Measurements from ENCODE around the gene CDYL. TPM values are rescaled to one million over a fixed set of nuclear protein-coding genes. Genes with fewer than 3 reads are reported as not detected.

CDYL gene
- total and polyA plus RNA-seq, 7 donors, result 14.2 to 82.8 (median 37.9) TPM

- TF ChIP-seq, protein P1, sequence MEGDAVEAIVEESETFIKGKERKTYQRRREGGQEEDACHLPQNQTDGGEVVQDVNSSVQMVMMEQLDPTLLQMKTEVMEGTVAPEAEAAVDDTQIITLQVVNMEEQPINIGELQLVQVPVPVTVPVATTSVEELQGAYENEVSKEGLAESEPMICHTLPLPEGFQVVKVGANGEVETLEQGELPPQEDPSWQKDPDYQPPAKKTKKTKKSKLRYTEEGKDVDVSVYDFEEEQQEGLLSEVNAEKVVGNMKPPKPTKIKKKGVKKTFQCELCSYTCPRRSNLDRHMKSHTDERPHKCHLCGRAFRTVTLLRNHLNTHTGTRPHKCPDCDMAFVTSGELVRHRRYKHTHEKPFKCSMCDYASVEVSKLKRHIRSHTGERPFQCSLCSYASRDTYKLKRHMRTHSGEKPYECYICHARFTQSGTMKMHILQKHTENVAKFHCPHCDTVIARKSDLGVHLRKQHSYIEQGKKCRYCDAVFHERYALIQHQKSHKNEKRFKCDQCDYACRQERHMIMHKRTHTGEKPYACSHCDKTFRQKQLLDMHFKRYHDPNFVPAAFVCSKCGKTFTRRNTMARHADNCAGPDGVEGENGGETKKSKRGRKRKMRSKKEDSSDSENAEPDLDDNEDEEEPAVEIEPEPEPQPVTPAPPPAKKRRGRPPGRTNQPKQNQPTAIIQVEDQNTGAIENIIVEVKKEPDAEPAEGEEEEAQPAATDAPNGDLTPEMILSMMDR (IDR thresholded peaks at IDR 0.05), result no peak
- TF ChIP-seq POLR2AphosphoS5 (IDR thresholded peaks at IDR 0.05) (no peak), EP300 (IDR thresholded peaks at IDR 0.05) (no peak), POLR2A (IDR thresholded peaks at IDR 0.05) (no peak)
- no peak overlapping the region for H3K27ac ChIP-seq
- no peaks in the 10 kb centered on the region for H3K9me3 ChIP-seq
- no peak for DNase-seq
- peaks cover 0 to 33% (median 6%) of the 10 kb centered on the region in 4 donors for H3K4me1 ChIP-seq
- intact Hi-C loops (cut with DNase I), result no loop called here
- WGBS, 2 donors, result 89 to 92% methylated on average over 6 of the region's 6 CpGs
- H3K36me3 ChIP-seq, result no peaks in the 10 kb centered on the region
- H3K4me3 ChIP-seq, result no peak overlapping the region
- no peaks in the 10 kb centered on the region for H3K27me3 ChIP-seq
Measured at GRCh38 chr6:4788482-4788881, 12.3 kb downstream of the CDYL start.

DNA sequence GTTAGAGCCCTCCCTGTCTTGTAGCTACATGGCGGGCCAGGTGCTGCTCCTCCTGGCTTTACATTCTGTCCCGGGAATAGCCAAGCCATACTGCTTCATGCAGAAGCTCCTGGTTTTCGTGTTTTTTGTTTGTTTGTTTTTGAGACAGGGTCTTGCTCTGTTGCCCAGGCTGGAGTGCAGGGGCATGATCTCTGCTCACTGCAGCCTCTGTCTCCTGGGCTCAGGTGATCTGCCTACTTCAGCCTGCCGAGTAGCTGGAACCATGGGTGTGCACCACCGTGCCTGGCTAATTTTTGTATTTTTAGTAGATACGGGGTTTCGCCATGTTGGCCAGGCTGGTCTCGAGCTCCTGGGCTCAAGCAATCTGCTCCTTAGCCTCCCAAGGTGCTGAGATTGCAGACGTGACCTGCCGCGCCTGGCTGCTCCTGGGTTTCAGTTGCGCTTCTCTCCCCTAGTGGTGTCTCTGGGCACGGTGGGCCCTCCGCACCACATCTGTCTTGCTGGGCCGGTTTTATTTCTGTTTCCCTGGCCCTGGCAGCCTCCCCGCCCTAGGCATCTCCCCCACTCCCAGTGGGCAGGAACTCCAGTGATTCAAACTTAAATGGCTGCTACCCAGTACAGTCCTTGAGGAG lies 12.9 kb downstream of the CDYL start:
- intact Hi-C loops (cut with DNase I), result no loop called here
- TF ChIP-seq POLR2AphosphoS5 (IDR thresholded peaks at IDR 0.05) (no peak), EP300 (IDR thresholded peaks at IDR 0.05) (no peak), POLR2A (IDR thresholded peaks at IDR 0.05) (no peak)
- TF ChIP-seq, protein P1 (IDR thresholded peaks at IDR 0.05), result no peak

GRCh38 chr6:4790158-4790899 lies 14.1 kb downstream of the CDYL start:
- Histone ChIP-seq H3K4me1 (peaks cover 0 to 33% (median 11%) of the 10 kb centered on the region in 4 donors), H3K4me3 (no peak overlapping the region), H3K9me3 (no peaks in the 10 kb centered on the region), H3K27ac (no peak overlapping the region), H3K27me3 (no peaks in the 10 kb centered on the region), H3K36me3 (no peaks in the 10 kb centered on the region)
- TF ChIP-seq EP300 (IDR thresholded peaks at IDR 0.05) (no peak), POLR2AphosphoS5 (IDR thresholded peaks at IDR 0.05) (no peak), POLR2A (IDR thresholded peaks at IDR 0.05) (no peak)
- TF ChIP-seq, protein P1 (IDR thresholded peaks at IDR 0.05), result no peak
- intact Hi-C loops (cut with DNase I), result no loop called here
- 75 to 83% methylated on average over 5 of the region's 5 CpGs for WGBS, 2 donors
- no peak for DNase-seq

More for the DNA sequence above, 12.9 kb downstream of the CDYL start:
- no peaks in the 10 kb centered on the region for H3K36me3 ChIP-seq
- no peaks in the 10 kb centered on the region for H3K27me3 ChIP-seq
- no peak overlapping the region for H3K4me3 ChIP-seq
- H3K9me3 ChIP-seq, result no peaks in the 10 kb centered on the region
- H3K27ac ChIP-seq, result no peak overlapping the region
- 75 to 81% methylated on average over 16 of the region's 16 CpGs for WGBS, 2 donors
- H3K4me1 ChIP-seq, result peaks cover 0 to 33% (median 9%) of the 10 kb centered on the region in 4 donors
- no peak for DNase-seq

DNA sequence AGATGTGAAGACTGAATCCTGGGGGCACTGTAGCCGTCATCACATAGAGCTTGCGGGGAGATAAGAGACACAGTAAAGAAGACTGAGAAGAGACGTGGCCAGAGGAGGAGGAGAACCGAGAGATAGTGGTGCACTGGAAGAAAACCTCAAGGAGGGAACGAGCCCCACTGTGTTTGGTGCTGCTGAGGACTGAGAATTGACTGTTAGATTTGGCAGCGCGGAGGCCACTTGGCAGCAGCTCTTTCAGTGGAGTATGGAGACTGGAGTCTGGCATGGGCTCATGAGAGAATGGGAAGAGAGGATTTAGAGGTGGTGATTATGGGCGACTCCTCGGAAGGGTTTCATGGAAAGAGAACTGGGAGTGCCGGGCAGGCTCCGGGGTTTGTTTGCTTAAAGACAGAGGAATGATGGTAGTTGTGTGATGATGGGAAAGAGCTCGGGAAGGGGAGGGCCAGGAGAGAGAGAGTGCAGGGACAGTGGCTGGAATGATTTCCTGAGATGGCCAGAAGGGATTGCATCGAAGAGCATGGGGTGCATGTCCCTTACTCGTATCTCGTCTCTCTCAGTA lies 18.0 kb downstream of the CDYL start:
- DNase-seq, result no peak
- Histone ChIP-seq H3K36me3 (no peaks in the 10 kb centered on the region), H3K4me3 (no peak overlapping the region), H3K27ac (no peak overlapping the region), H3K4me1 (peaks cover 0 to 20% (median 8%) of the 10 kb centered on the region in 4 donors), H3K9me3 (no peaks in the 10 kb centered on the region), H3K27me3 (no peaks in the 10 kb centered on the region)
- 35 to 68% methylated on average over 15 of the region's 15 CpGs for WGBS, 2 donors
- intact Hi-C loops (cut with DNase I), result no loop called here
- TF ChIP-seq EP300 (IDR thresholded peaks at IDR 0.05) (no peak), POLR2A (IDR thresholded peaks at IDR 0.05) (no peak), POLR2AphosphoS5 (IDR thresholded peaks at IDR 0.05) (no peak)
- TF ChIP-seq, protein P1 (IDR thresholded peaks at IDR 0.05), result no peak
